Ectodermal cell (in vitro differentiated cells): ENCODE measurements around the gene PRDM16.

Experiments used
- H3K27ac ChIP-seq: 2 replicates; pipeline ENCODE4 v1.7.0; 2013; ENCODE audit warnings: mild to moderate bottlenecking, low read depth, low read length; ENCODE audit not compliant: insufficient read depth, poor library complexity, severe bottlenecking
- H3K27me3 ChIP-seq: 2 replicates; pipeline ENCODE4 v1.7.0; 2013; ENCODE audit warnings: mild to moderate bottlenecking, low read length; ENCODE audit not compliant: insufficient read depth, control insufficient read depth, poor library complexity, severe bottlenecking
- H3K36me3 ChIP-seq: one replicate; pipeline ENCODE4 v1.7.0; 2013; ENCODE audit warnings: low read length; ENCODE audit not compliant: control insufficient read depth, insufficient read depth
- H3K4me1 ChIP-seq: one replicate; pipeline ENCODE4 v1.7.0; 2013; ENCODE audit warnings: low read length; ENCODE audit not compliant: control insufficient read depth, insufficient read depth
- H3K4me3 ChIP-seq: 2 replicates; pipeline ENCODE4 v1.7.0; 2013; ENCODE audit warnings: low read depth, low read length, control low read depth; ENCODE audit not compliant: insufficient read depth
- H3K9me3 ChIP-seq: 2 replicates; pipeline ENCODE4 v1.7.0; 2013; ENCODE audit warnings: mild to moderate bottlenecking, low read length, moderate library complexity; ENCODE audit not compliant: control insufficient read depth
- WGBS, 2 experiments: methylation state at CpG; one replicate each; pipeline ENCODE4 v1.1.7; 2013; ENCODE audit warnings: missing lambda C conversion rate in 2 of 2; 5-methylcytosine and 5-hydroxymethylcytosine counted together

The PRDM16 gene

GRCh38 chr1:3422638-3423037, 353.6 kb downstream of the PRDM16 start:
- Histone ChIP-seq H3K36me3 (no peaks in the 10 kb centered on the region), H3K4me1 (no peaks in the 10 kb centered on the region), H3K27me3 (no peaks in the 10 kb centered on the region), H3K4me3 (no peak overlapping the region), H3K9me3 (no peaks in the 10 kb centered on the region), H3K27ac (no peak overlapping the region)
- 92 to 93% methylated on average over 14 of the region's 14 CpGs for WGBS, 2 experiments

GRCh38 chr1:3423245-3423829, 354.3 kb downstream of the PRDM16 start:
- 90 to 93% methylated on average over 23 of the region's 23 CpGs for WGBS, 2 experiments
- Histone ChIP-seq H3K27ac (no peak overlapping the region), H3K9me3 (no peaks in the 10 kb centered on the region), H3K4me1 (no peaks in the 10 kb centered on the region), H3K36me3 (no peaks in the 10 kb centered on the region), H3K27me3 (no peaks in the 10 kb centered on the region), H3K4me3 (no peak overlapping the region)

GRCh38 chr1:3423896-3424611, 355.1 kb downstream of the PRDM16 start:
- no peaks in the 10 kb centered on the region for H3K27me3 ChIP-seq
- H3K36me3 ChIP-seq: no peaks in the 10 kb centered on the region
- H3K4me3 ChIP-seq: no peak overlapping the region
- H3K27ac ChIP-seq: no peak overlapping the region
- no peaks in the 10 kb centered on the region for H3K4me1 ChIP-seq
- H3K9me3 ChIP-seq: no peaks in the 10 kb centered on the region
- 86% methylated on average over 28 of the region's 28 CpGs for WGBS, 2 experiments

- no peaks in the 10 kb centered on the region for H3K9me3 ChIP-seq
- 95% methylated on average over 44 of the region's 44 CpGs for WGBS, 2 experiments
- no peak overlapping the region for H3K4me3 ChIP-seq
- no peaks in the 10 kb centered on the region for H3K27me3 ChIP-seq
- H3K4me1 ChIP-seq: peaks cover 2% of the 10 kb centered on the region
- H3K36me3 ChIP-seq: no peaks in the 10 kb centered on the region
- no peak overlapping the region for H3K27ac ChIP-seq
These were observed 356.6 kb downstream of the PRDM16 start for GRCh38 chr1:3425486-3426215.

- H3K36me3 ChIP-seq: no peaks in the 10 kb centered on the region
- H3K27me3 ChIP-seq: no peaks in the 10 kb centered on the region
- H3K27ac ChIP-seq: no peak overlapping the region
- H3K4me1 ChIP-seq: peaks cover 10% of the 10 kb centered on the region
- H3K9me3 ChIP-seq: no peaks in the 10 kb centered on the region
- no peak overlapping the region for H3K4me3 ChIP-seq
- 94% methylated on average over 20 of the region's 20 CpGs for WGBS, 2 experiments
These were observed 358.0 kb downstream of the PRDM16 start for GRCh38 chr1:3426956-3427535.

GRCh38 chr1:3427711-3428704, 359.0 kb downstream of the PRDM16 start:
- 95 to 96% methylated on average over 43 of the region's 43 CpGs for WGBS, 2 experiments
- H3K27me3 ChIP-seq: no peaks in the 10 kb centered on the region

GRCh38 chr1:3428899-3429298, 359.9 kb downstream of the PRDM16 start:
- Histone ChIP-seq H3K4me3 (no peak overlapping the region), H3K4me1 (peaks cover 10% of the 10 kb centered on the region), H3K9me3 (no peaks in the 10 kb centered on the region), H3K27me3 (no peaks in the 10 kb centered on the region), H3K27ac (no peak overlapping the region), H3K36me3 (no peaks in the 10 kb centered on the region)
- 93 to 94% methylated on average over 9 of the region's 9 CpGs for WGBS, 2 experiments

More at GRCh38 chr1:3427711-3428704, 359.0 kb downstream of the PRDM16 start:
- H3K4me3 ChIP-seq: no peak overlapping the region
- H3K9me3 ChIP-seq: no peaks in the 10 kb centered on the region
- no peaks in the 10 kb centered on the region for H3K36me3 ChIP-seq
- H3K27ac ChIP-seq: no peak overlapping the region
- H3K4me1 ChIP-seq: peaks cover 10% of the 10 kb centered on the region

GRCh38 chr1:3429320-3429719, 360.3 kb downstream of the PRDM16 start:
- peaks cover 10% of the 10 kb centered on the region for H3K4me1 ChIP-seq
- H3K4me3 ChIP-seq: no peak overlapping the region
- H3K9me3 ChIP-seq: no peaks in the 10 kb centered on the region
- H3K27me3 ChIP-seq: no peaks in the 10 kb centered on the region
- 93 to 95% methylated on average over 13 of the region's 13 CpGs for WGBS, 2 experiments
- H3K36me3 ChIP-seq: no peaks in the 10 kb centered on the region
- H3K27ac ChIP-seq: no peak overlapping the region

GRCh38 chr1:3429766-3430165, 360.8 kb downstream of the PRDM16 start:
- Histone ChIP-seq H3K4me3 (no peak overlapping the region), H3K9me3 (no peaks in the 10 kb centered on the region), H3K4me1 (peaks cover 10% of the 10 kb centered on the region), H3K27me3 (no peaks in the 10 kb centered on the region), H3K27ac (no peak overlapping the region), H3K36me3 (no peaks in the 10 kb centered on the region)
- WGBS, 2 experiments: 91 to 92% methylated on average over 16 of the region's 16 CpGs
